H1 (cell line): ENCODE results near the gene PTPRE. TPM values are rescaled to one million over a fixed set of nuclear protein-coding genes. Genes with fewer than 3 reads are reported as not detected.

ENCODE experiments used
- CTCF ChIA-PET: fragments of 300-600 bp; sonication (Branson Sonifier 250); formaldehyde crosslinking; loops from one replicate; lab custom pipeline; 2021; ENCODE audit not compliant: partially characterized antibody; lab: Charles Lee
- POLR2A ChIA-PET: fragments of 300-600 bp; sonication (Branson Sonifier 250); formaldehyde crosslinking; loops from one replicate; lab custom pipeline; 2021; ENCODE audit warnings: inconsistent platforms; ENCODE audit not compliant: partially characterized antibody; lab: Charles Lee
- DNase-seq, 2 experiments: peaks; one replicate each; pipeline versions ENCODE4 v3.0.0 to v3.0.0-alpha.2; 2010 to 2022; ENCODE audit warnings: low spot score in 2 of 2, low read depth in 1 of 2, mixed read lengths in 1 of 2
- FAIRE-seq: peaks from 2 replicates; lab custom pipeline; 2011; peaks lifted over from hg19 to GRCh38; lab: Jason Lieb, UNC
- H2AFZ ChIP-seq: 2 replicates; pipeline ENCODE4 v1.8.1; 2012; ENCODE audit warnings: low read length, inconsistent platforms
- H2AK5ac ChIP-seq: 2 replicates; pipeline ENCODE4 v1.6.1; 2013; ENCODE audit warnings: low read depth, low read length
- H2BK120ac ChIP-seq: replicated peaks from 2 replicates; pipeline ENCODE3; 2013; ENCODE audit warnings: low read depth, low read length, inconsistent platforms
- H2BK12ac ChIP-seq: 2 replicates; pipeline ENCODE4 v1.6.1; 2013; ENCODE audit warnings: low read depth, low read length
- H2BK15ac ChIP-seq: 2 replicates; pipeline ENCODE4 v1.6.1; 2013; ENCODE audit warnings: low read length
- H2BK20ac ChIP-seq: 2 replicates; pipeline ENCODE4 v1.6.1; 2013; ENCODE audit warnings: low read length
- H2BK5ac ChIP-seq: 2 replicates; pipeline ENCODE4 v1.6.1; 2013; ENCODE audit warnings: low read depth, low read length
- H3K14ac ChIP-seq: 2 replicates; pipeline ENCODE4 v1.6.1; 2013; ENCODE audit warnings: inconsistent platforms; ENCODE audit not compliant: insufficient read length
- H3K18ac ChIP-seq: 2 replicates; pipeline ENCODE4 v1.6.1; 2013; ENCODE audit warnings: low read length; ENCODE audit errors: extremely low read depth
- H3K23ac ChIP-seq: 2 replicates; pipeline ENCODE4 v1.6.1; 2013; ENCODE audit warnings: inconsistent platforms; ENCODE audit not compliant: insufficient read length
- H3K23me2 ChIP-seq: 2 replicates; pipeline ENCODE4 v1.6.1; 2013; ENCODE audit warnings: low read depth, low read length
- H3K27ac ChIP-seq: 2 replicates; pipeline ENCODE4 v1.6.1; 2011; ENCODE audit warnings: low read depth, low read length, inconsistent platforms
- H3K27me3 ChIP-seq, 4 experiments: replicated peaks in 1 of 4; 1 replicate in 1 of 4; 2 replicates in 3 of 4; pipeline versions ENCODE4 v1.6.1 to v1.8.1; 2011 to 2013; ENCODE audit warnings: low read length in 3 of 4, mild to moderate bottlenecking in 3 of 4, inconsistent platforms in 2 of 4, mixed read lengths in 2 of 4, moderate library complexity in 1 of 4; ENCODE audit not compliant: control insufficient read depth in 3 of 4, insufficient read depth in 3 of 4; ENCODE audit errors: extremely low read depth in 1 of 4
- H3K36me3 ChIP-seq, 4 experiments: 2 replicates each; pipeline versions ENCODE4 v1.6.1 to v1.8.1; 2011 to 2013; ENCODE audit warnings: mild to moderate bottlenecking in 4 of 4, low read length in 3 of 4, moderate library complexity in 2 of 4, control low read depth in 1 of 4, inconsistent platforms in 1 of 4; ENCODE audit not compliant: insufficient read depth in 4 of 4, control insufficient read depth in 2 of 4
- H3K4ac ChIP-seq: replicated peaks from 2 replicates; pipeline ENCODE3; 2013; ENCODE audit warnings: low read length, low read depth, mixed read lengths, inconsistent platforms; ENCODE audit not compliant: insufficient read length
- H3K4me1 ChIP-seq, 4 experiments: replicated peaks in 1 of 4; 1 replicate in 1 of 4; 2 replicates in 3 of 4; pipeline versions ENCODE4 v1.6.1 to v1.8.1; 2011 to 2013; ENCODE audit warnings: low read length in 3 of 4, inconsistent platforms in 2 of 4, mixed read lengths in 1 of 4; ENCODE audit not compliant: insufficient read depth in 4 of 4, control insufficient read depth in 3 of 4
- H3K4me2 ChIP-seq, 2 experiments: 2 replicates each; pipeline versions ENCODE4 v1.6.1 to v1.8.1; 2011 to 2013; ENCODE audit warnings: low read depth in 2 of 2, low read length in 2 of 2, control low read depth in 1 of 2, inconsistent platforms in 1 of 2, mild to moderate bottlenecking in 1 of 2; ENCODE audit not compliant: insufficient read depth in 1 of 2
- H3K4me3 ChIP-seq, 4 experiments: fragments of 200-600, 300-600 bp in 1 of 4; sonication (generic), shearing (Covaris generic), sonication (Bioruptor Twin) in 1 of 4; 2 replicates each; pipeline versions ENCODE4 v1.5.1 to v1.8.1; 2011 to 2016; ENCODE audit warnings: low read length in 4 of 4, low read depth in 3 of 4, control low read depth in 2 of 4, inconsistent platforms in 2 of 4, mild to moderate bottlenecking in 2 of 4, mixed read lengths in 1 of 4, moderate library complexity in 1 of 4; ENCODE audit not compliant: insufficient read depth in 2 of 4; ENCODE audit errors: extremely low read depth in 1 of 4
- H3K56ac ChIP-seq: replicated peaks from 2 replicates; pipeline ENCODE3; 2013; ENCODE audit warnings: low read depth, mild to moderate bottlenecking, mixed read lengths, low read length, inconsistent platforms; ENCODE audit not compliant: insufficient read length
- H3K79me1 ChIP-seq: 2 replicates; pipeline ENCODE4 v1.6.1; 2013; ENCODE audit warnings: low read depth, low read length, control low read depth
- H3K79me2 ChIP-seq, 2 experiments: 2 replicates each; pipeline versions ENCODE4 v1.6.1 to v1.8.1; 2012 to 2013; ENCODE audit warnings: low read length in 2 of 2, mild to moderate bottlenecking in 2 of 2, inconsistent platforms in 1 of 2; ENCODE audit not compliant: insufficient read depth in 2 of 2, control insufficient read depth in 1 of 2
- H3K9ac ChIP-seq, 4 experiments: replicated peaks in 1 of 4; 1 replicate in 1 of 4; 2 replicates in 3 of 4; pipeline versions ENCODE4 v1.6.1 to v1.8.1; 2011 to 2013; ENCODE audit warnings: low read depth in 3 of 4, low read length in 3 of 4, control low read depth in 2 of 4, mild to moderate bottlenecking in 2 of 4, moderate library complexity in 2 of 4, inconsistent platforms in 1 of 4; ENCODE audit errors: extremely low read depth in 1 of 4
- H3K9me3 ChIP-seq, 2 experiments: 2 replicates each; pipeline versions ENCODE4 v1.6.1 to v1.8.1; 2012 to 2013; ENCODE audit warnings: mild to moderate bottlenecking in 2 of 2, moderate library complexity in 2 of 2, control low read depth in 1 of 2, inconsistent platforms in 1 of 2, low read depth in 1 of 2, low read length in 1 of 2, mixed read lengths in 1 of 2; ENCODE audit not compliant: insufficient read depth in 2 of 2
- H4K20me1 ChIP-seq, 2 experiments: replicated peaks in 1 of 2; 2 replicates each; pipeline versions ENCODE3 to v1.8.1; 2011 to 2013; ENCODE audit warnings: inconsistent platforms in 2 of 2, low read length in 2 of 2, mild to moderate bottlenecking in 1 of 2; ENCODE audit not compliant: insufficient read depth in 2 of 2, control insufficient read depth in 1 of 2
- H4K5ac ChIP-seq: 2 replicates; pipeline ENCODE4 v1.6.1; 2013; ENCODE audit warnings: low read length, low read depth, mixed read lengths, inconsistent platforms; ENCODE audit not compliant: insufficient read length
- H4K8ac ChIP-seq: 2 replicates; pipeline ENCODE4 v1.8.0; 2013; ENCODE audit warnings: mild to moderate bottlenecking, moderate library complexity, low read length, inconsistent platforms; ENCODE audit not compliant: insufficient read depth; ENCODE audit errors: extremely low read depth
- H4K91ac ChIP-seq: replicated peaks from 2 replicates; pipeline ENCODE3; 2013; ENCODE audit warnings: low read length, mixed read lengths, inconsistent platforms; ENCODE audit not compliant: insufficient read length
- CBX5 ChIP-seq: fragments of 300-800, 300-1000 bp; sonication (generic); IDR thresholded peaks from 2 replicates; pipeline ENCODE4 v1.7.1; 2016; ENCODE audit warnings: antibody characterized with exemption, low read length, low read depth
- CBX8 ChIP-seq: fragments of 300-800, 300-1000 bp; sonication (generic); IDR thresholded peaks from 2 replicates; pipeline ENCODE4 v1.7.1; 2016; ENCODE audit warnings: low read depth, low read length, borderline replicate concordance
- CEBPB ChIP-seq: IDR thresholded peaks from 2 replicates; pipeline ENCODE4 v1.6.1; 2012; ENCODE audit warnings: low read depth, low read length
- EGR1 ChIP-seq: IDR thresholded peaks from 2 replicates; pipeline ENCODE4 v1.6.1; 2011; ENCODE audit warnings: low read depth, low read length, borderline replicate concordance
- HDAC6 ChIP-seq: IDR thresholded peaks from one replicate; pipeline ENCODE4 v1.7.1; 2012; ENCODE audit warnings: low read depth, mild to moderate bottlenecking, inconsistent platforms, low read length, moderate library complexity
- KDM4A ChIP-seq: IDR thresholded peaks from one replicate; pipeline ENCODE4 v1.7.1; 2012; ENCODE audit warnings: low read depth, mild to moderate bottlenecking, moderate library complexity, low read length, inconsistent platforms; ENCODE audit not compliant: severe bottlenecking
- NANOG ChIP-seq: IDR thresholded peaks from 2 replicates; pipeline ENCODE4 v1.6.1; 2011; ENCODE audit warnings: low read length, low read depth, mild to moderate bottlenecking, inconsistent platforms; ENCODE audit not compliant: insufficient read depth, poor library complexity, severe bottlenecking
- SIX5 ChIP-seq: IDR thresholded peaks from 2 replicates; pipeline ENCODE4 v1.6.1; 2011; ENCODE audit warnings: mild to moderate bottlenecking, low read depth, low read length
- SP2 ChIP-seq: IDR thresholded peaks from 2 replicates; pipeline ENCODE4 v1.6.1; 2012; ENCODE audit warnings: mild to moderate bottlenecking, low read length, inconsistent platforms
- SP4 ChIP-seq: IDR thresholded peaks from 2 replicates; pipeline ENCODE4 v1.6.1; 2012; ENCODE audit warnings: low read length, inconsistent platforms
- TAF1 ChIP-seq: IDR thresholded peaks from 2 replicates; pipeline ENCODE4 v1.6.1; 2011; ENCODE audit warnings: mild to moderate bottlenecking, low read depth, low read length
- WGBS, 2 experiments: shearing (Covaris generic) in 1 of 2; methylation state at CpG; one replicate each; pipeline versions ENCODE4 v1.1.6 to v1.1.7; 2013 to 2015; ENCODE audit warnings: low lambda C conversion rate in 2 of 2, mixed read lengths in 2 of 2, inconsistent platforms in 1 of 2, low coverage in 1 of 2, missing lambda C conversion rate in 1 of 2; ENCODE audit not compliant: insufficient replicate concordance in 2 of 2, insufficient coverage in 1 of 2, insufficient read length in 1 of 2; ENCODE audit errors: extremely low coverage in 1 of 2, missing lambda C conversion rate in 1 of 2; 5-methylcytosine and 5-hydroxymethylcytosine counted together
- polyA plus RNA-seq, 7 experiments: library from polyadenylated mRNA; depleted of rRNA in 3 of 7; stranded (reverse) in 5 of 7; unstranded in 2 of 7; fragments of >200 nt in 5 of 7; fragments of 200-250 nt in 2 of 7; gene quantifications; 1 replicate in 5 of 7; 2 replicates in 1 of 7; 4 replicates in 1 of 7; pipeline versions ENCODE4 v1.2.1 to v1.2.3, GENCODE V29; 2011 to 2013; ENCODE audit warnings: missing spikeins in 2 of 7, mixed read lengths in 2 of 7
- total RNA-seq: library from RNA; stranded (reverse); fragmentation: NEBNext Ultra II Directional; extraction: Animal tissue kit (Norgen Biotek cat#: 25700); gene quantifications from 2 replicates; pipeline ENCODE4 v1.2.1, GENCODE V29; 2021
- TF ChIP-seq, protein P1 (sequence below): IDR thresholded peaks from 2 replicates; pipeline ENCODE4 v1.6.1; 2012; ENCODE audit warnings: low read length, inconsistent platforms

Gene PTPRE
- total and polyA plus RNA-seq, 2 of the 8 experiments (the other 6 are each of a cell fraction or from before 2014, with no cell fraction given) = 0.33 to 0.54 TPM

DNA sequence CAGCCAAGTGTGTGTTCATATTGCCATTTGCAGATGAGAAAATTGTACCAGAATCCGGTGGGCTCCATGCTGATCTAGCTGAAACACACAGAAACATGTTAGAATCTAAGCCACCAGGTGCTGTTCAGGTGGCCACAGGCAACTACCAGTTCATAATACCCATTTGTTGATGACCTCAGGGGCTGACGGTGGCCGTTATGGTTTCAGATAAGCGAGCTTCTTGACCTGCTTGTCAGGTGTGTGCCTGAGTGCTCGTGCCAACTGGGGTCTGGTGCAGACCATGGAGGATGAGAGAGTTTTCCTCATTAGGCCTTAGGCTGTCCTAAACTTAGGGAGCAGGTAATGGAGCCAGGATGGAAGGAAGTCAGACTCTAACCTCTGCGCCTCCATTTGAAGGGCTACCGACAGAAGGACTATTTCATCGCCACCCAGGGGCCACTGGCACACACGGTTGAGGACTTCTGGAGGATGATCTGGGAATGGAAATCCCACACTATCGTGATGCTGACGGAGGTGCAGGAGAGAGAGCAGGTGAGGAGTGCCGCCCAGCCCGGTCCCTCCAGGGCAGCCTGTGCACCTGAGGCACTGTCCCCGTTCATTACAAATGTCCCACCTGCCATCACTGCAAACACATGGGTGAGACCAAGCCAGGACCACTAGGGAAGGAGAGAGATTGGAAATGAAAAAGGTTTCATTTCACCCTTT is 166.2 kb downstream of the PTPRE start:
- H4K20me1 ChIP-seq = no peaks in the 10 kb centered on the region
- no peak for DNase-seq
- H2BK15ac ChIP-seq = no peak overlapping the region
- no peak overlapping the region for H3K4me3 ChIP-seq
- CTCF ChIA-PET = interaction anchor here (1.8 to 5.4 kb wide), 5 partner anchors 8 to 37 kb away, joined by 6 to 52 read pairs (median 14); no protein-coding TSS in a partner anchor
- POLR2A ChIA-PET = no interaction called here
- no peak overlapping the region for H2AK5ac ChIP-seq
- 80% methylated on average over 14 of the region's 14 CpGs; no CpG with 5 or more reads in 1 of the 2 experiments for WGBS, 2 experiments
- H2BK12ac ChIP-seq = no peak overlapping the region
- peaks cover 0 to 3% (median 0%) of the 10 kb centered on the region in 4 experiments; a peak in 1 of 7 replicates for H3K4me1 ChIP-seq
- H3K23ac ChIP-seq = no peak overlapping the region
- H3K27ac ChIP-seq = no peak overlapping the region
- no peak overlapping the region for H4K5ac ChIP-seq
- H3K4me2 ChIP-seq = no peak overlapping the region
- H3K14ac ChIP-seq = no peak overlapping the region
- H2AFZ ChIP-seq = no peak overlapping the region
- FAIRE-seq = no peak
- no peak overlapping the region for H3K18ac ChIP-seq
- no peak overlapping the region for H3K56ac ChIP-seq
- no peak overlapping the region for H4K8ac ChIP-seq
- H3K9me3 ChIP-seq = no peaks in the 10 kb centered on the region
- no peak overlapping the region for H2BK5ac ChIP-seq
- no peaks in the 10 kb centered on the region for H3K23me2 ChIP-seq
- 0 out of 7 replicates have a peak, but pooled peaks cover 0 to 2% (median 0%) of the 10 kb centered on the region in 4 experiments for H3K27me3 ChIP-seq
- H4K91ac ChIP-seq = no peak overlapping the region
- H3K36me3 ChIP-seq = no peaks in the 10 kb centered on the region
- H3K79me2 ChIP-seq = no peaks in the 10 kb centered on the region
- H3K9ac ChIP-seq = no peak overlapping the region
- H3K79me1 ChIP-seq = no peaks in the 10 kb centered on the region
- no peak overlapping the region for H2BK120ac ChIP-seq
- H2BK20ac ChIP-seq = no peak overlapping the region
- H3K4ac ChIP-seq = no peak overlapping the region
- TF ChIP-seq, protein P1, sequence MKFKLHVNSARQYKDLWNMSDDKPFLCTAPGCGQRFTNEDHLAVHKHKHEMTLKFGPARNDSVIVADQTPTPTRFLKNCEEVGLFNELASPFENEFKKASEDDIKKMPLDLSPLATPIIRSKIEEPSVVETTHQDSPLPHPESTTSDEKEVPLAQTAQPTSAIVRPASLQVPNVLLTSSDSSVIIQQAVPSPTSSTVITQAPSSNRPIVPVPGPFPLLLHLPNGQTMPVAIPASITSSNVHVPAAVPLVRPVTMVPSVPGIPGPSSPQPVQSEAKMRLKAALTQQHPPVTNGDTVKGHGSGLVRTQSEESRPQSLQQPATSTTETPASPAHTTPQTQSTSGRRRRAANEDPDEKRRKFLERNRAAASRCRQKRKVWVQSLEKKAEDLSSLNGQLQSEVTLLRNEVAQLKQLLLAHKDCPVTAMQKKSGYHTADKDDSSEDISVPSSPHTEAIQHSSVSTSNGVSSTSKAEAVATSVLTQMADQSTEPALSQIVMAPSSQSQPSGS = no peak
- TF ChIP-seq NANOG (no peak), HDAC6 (no peak), EGR1 (no peak), CBX8 (no peak), SP2 (no peak), SIX5 (no peak), TAF1 (no peak), KDM4A (no peak), CBX5 (no peak), SP4 (no peak), CEBPB (no peak)
